T-helper 9 cell (primary cell): Measurements from ENCODE around the gene NAP1L4.

ENCODE experiments used
- DNase-seq: peaks from one replicate; pipeline ENCODE4 v3.0.0-alpha.2; 2020

NAP1L4 gene

GRCh38 chr11:2934021-2934550 is 58.0 kb downstream of the NAP1L4 start:
- DNase-seq, result no peak

- DNase-seq, result peak; percentile 36
These were observed 58.6 kb downstream of the NAP1L4 start for GRCh38 chr11:2933375-2934020.

GRCh38 chr11:2932850-2933251 is 59.3 kb downstream of the NAP1L4 start:
- no peak for DNase-seq

GRCh38 chr11:2931771-2932738 is 60.1 kb downstream of the NAP1L4 start:
- DNase-seq, result no peak

GRCh38 chr11:2931420-2931746 is 60.7 kb downstream of the NAP1L4 start:
- DNase-seq, result no peak

GRCh38 chr11:2930704-2931419 is 61.3 kb downstream of the NAP1L4 start:
- no peak for DNase-seq

- no peak for DNase-seq
These were observed 62.0 kb downstream of the NAP1L4 start for GRCh38 chr11:2929950-2930703.

GRCh38 chr11:2929531-2929949 is 62.6 kb downstream of the NAP1L4 start:
- DNase-seq, result peak; percentile 36

- peak; percentile 48 for DNase-seq
These were observed 63.3 kb downstream of the NAP1L4 start, which contains the start of gene PHLDA2 for GRCh38 chr11:2928605-2929530. PHLDA2 (minus strand) TSS chr11:2929420; CDS start chr11:2929364, 56 bp downstream.

GRCh38 chr11:2927851-2928604 is 64.1 kb downstream of the NAP1L4 start:
- DNase-seq, result no peak

- DNase-seq, result no peak
These were observed 64.9 kb downstream of the NAP1L4 start for GRCh38 chr11:2927121-2927800.

GRCh38 chr11:2926611-2927051 is 65.5 kb downstream of the NAP1L4 start:
- DNase-seq, result no peak

GRCh38 chr11:2924821-2925675 is 67.1 kb downstream of the NAP1L4 start:
- DNase-seq, result no peak

GRCh38 chr11:2924381-2924780 is 67.7 kb downstream of the NAP1L4 start:
- DNase-seq, result no peak

- no peak for DNase-seq
These were observed 68.4 kb downstream of the NAP1L4 start for GRCh38 chr11:2923446-2924375.

GRCh38 chr11:2922655-2923054 is 69.5 kb downstream of the NAP1L4 start:
- no peak for DNase-seq

GRCh38 chr11:2921742-2922493 is 70.2 kb downstream of the NAP1L4 start:
- DNase-seq, result no peak
